ENCODE data around the gene LAMB2. TPM values are rescaled to one million over a fixed set of nuclear protein-coding genes. Genes with fewer than 3 reads are reported as not detected.

The LAMB2 gene
- total RNA-seq, result not detected

GRCh38 chr3:49132437-49133225, at the start of gene LAMB2:
LAMB2 (minus strand) TSS chr3:49133050; CDS start chr3:49132867, 183 bp downstream.

GRCh38 chr3:49171119-49171774, 38.4 kb upstream of the LAMB2 start, which contains the start of gene KLHDC8B:
KLHDC8B (plus strand) TSS chr3:49171598; CDS start chr3:49172770, 1,172 bp downstream.

GRCh38 chr3:49165771-49166751, 33.2 kb upstream of the LAMB2 start, which contains the start of gene CCDC71:
CCDC71 (minus strand) TSS chr3:49166331; CDS start chr3:49164208, 2,123 bp downstream.

GRCh38 chr3:49120438-49121131, 12.3 kb downstream of the LAMB2 start, which contains the start of gene USP19:
USP19 (minus strand) TSS chr3:49120823; CDS start chr3:49119145, 1,678 bp downstream.

GRCh38 chr3:49104427-49105291, 28.2 kb downstream of the LAMB2 start, which contains the start of gene QARS1:
QARS1 (minus strand) TSS chr3:49104757; CDS start chr3:49104733, 24 bp downstream.

GRCh38 chr3:49093853-49094767, 38.7 kb downstream of the LAMB2 start, which contains the start of gene QRICH1:
QRICH1 (minus strand) TSS chr3:49094071; CDS start chr3:49077017, 17,054 bp downstream.

Small RNA genes within 50 kb of the gene (microRNA-seq; reads per million reads assigned to microRNA genes)
- not detected for gene MIR6890 (ENCODE audit: borderline microRNAs expressed, borderline replicate concordance)

Other genes starting within 250 kb of the LAMB2 start
- 10 to 100 TPM; 30.1 to 32.2 TPM for gene SLC25A20, start 234.2 kb downstream of the LAMB2 start, total RNA-seq
- gene ARIH2, start 214.2 kb downstream of the LAMB2 start, total RNA-seq, result 100 to 1,000 TPM in 1 of 2 experiments, 10 to 100 TPM in 1; 91.5 to 104 TPM
- gene P4HTM, start 142.8 kb downstream of the LAMB2 start, total RNA-seq, result 10 to 100 TPM; 40.7 to 46.8 TPM
- 100 to 1,000 TPM; 162 to 172 TPM for gene WDR6, start 125.7 kb downstream of the LAMB2 start, total RNA-seq
- gene DALRD3, start 114.5 kb downstream of the LAMB2 start, total RNA-seq, result 10 to 100 TPM; 22.4 to 25.8 TPM
- 10 to 100 TPM; 81.2 to 88.3 TPM for gene NDUFAF3, start 110.9 kb downstream of the LAMB2 start, total RNA-seq
- 100 to 1,000 TPM; 176 to 186 TPM for gene IMPDH2, start 103.7 kb downstream of the LAMB2 start, total RNA-seq
- gene QRICH1, start 39.0 kb downstream of the LAMB2 start, total RNA-seq, result 100 to 1,000 TPM; 130 to 131 TPM
- gene QARS1, start 28.3 kb downstream of the LAMB2 start, total RNA-seq, result 100 to 1,000 TPM; 318 to 340 TPM
- gene USP19, start 12.2 kb downstream of the LAMB2 start, total RNA-seq, result 10 to 100 TPM; 66.8 to 68.0 TPM
- gene CCDC71, start 33.3 kb upstream of the LAMB2 start, total RNA-seq, result 10 to 100 TPM; 22.4 to 23.8 TPM
- gene KLHDC8B, start 38.5 kb upstream of the LAMB2 start, total RNA-seq, result 1 to 10 TPM; 2.3 to 2.5 TPM
- gene C3orf62, start 144.2 kb upstream of the LAMB2 start, total RNA-seq, result 10 to 100 TPM in 1 of 2 experiments, 1 to 10 TPM in 1; 9.1 to 11.1 TPM
- 10 to 100 TPM; 78.1 to 79.6 TPM for gene USP4, start 207.0 kb upstream of the LAMB2 start, total RNA-seq
- 10 to 100 TPM; 83.7 to 87.8 TPM for gene GPX1, start 225.3 kb upstream of the LAMB2 start, total RNA-seq

Measured in activated naive CD4-positive, alpha-beta T cell treated with anti-CD3 and anti-CD28 coated beads, Interleukin-2, amount 10 ng/mL, durations not matched to agents 5 hours and 36 hours (primary cell).